GM19463 (cell line): ENCODE data around the gene ARHGAP26.

Experiments
- ATAC-seq: cut with Tn5 transposase; IDR thresholded peaks from one replicate; pipeline ENCODE4 v1.9.1; 2021; ENCODE audit warnings: mild to moderate bottlenecking, moderate library complexity; ENCODE audit not compliant: unreplicated experiment

ARHGAP26 gene

DNA sequence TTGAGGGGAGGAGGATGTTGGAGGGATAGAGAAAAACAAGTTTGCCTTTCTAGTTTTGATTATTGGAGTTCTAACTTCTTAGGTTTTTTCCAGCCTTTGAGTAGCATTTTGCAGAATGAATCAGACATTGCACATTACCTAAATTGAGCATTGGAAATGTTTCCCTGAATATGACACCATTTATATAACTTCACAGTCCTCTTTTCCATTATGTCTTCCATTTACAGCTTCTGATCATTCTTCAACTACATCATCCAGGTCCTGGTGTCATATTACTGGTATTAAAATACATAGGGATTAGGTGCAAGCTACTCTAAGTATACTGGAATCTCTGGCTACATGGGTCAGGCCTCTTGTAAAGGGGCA is 286.1 kb downstream of the ARHGAP26 start:
- ATAC-seq: no peak

DNA sequence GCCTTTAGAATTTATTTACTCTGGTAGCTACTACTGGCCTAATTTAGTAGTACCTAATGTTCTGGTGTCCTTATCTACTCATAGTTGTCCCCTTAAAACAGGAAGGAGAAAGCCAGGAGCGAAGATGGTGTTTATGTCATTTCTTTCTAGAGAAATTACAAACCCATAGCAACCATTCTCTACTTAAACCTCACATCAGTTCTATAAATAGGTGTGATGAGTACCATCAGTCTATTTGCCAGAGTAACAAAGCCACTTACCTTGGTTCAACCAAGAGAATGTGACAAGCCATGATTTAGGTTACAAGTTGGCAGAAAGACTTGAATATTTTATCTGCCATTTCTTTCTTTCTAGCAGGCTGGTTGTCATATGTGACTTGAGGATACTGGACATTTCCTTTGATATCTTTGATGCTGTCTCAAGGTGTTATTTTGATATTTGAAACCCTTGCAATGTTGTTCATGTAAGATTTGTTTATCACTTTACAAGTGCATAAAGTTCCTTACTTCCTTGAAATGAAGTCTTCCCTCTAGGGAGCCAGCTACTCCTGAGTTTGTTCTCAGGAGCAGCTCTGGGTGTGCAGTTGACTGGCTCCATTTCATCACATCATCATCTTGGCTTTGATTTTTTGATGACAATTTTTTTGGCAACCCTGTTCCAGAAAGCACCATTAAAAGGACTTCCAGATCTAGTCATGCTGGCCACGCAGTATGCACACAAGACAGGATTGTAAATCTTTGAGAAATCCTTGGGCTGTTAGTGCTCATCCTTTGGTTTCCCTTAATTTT is 286.8 kb downstream of the ARHGAP26 start:
- no peak for ATAC-seq

DNA sequence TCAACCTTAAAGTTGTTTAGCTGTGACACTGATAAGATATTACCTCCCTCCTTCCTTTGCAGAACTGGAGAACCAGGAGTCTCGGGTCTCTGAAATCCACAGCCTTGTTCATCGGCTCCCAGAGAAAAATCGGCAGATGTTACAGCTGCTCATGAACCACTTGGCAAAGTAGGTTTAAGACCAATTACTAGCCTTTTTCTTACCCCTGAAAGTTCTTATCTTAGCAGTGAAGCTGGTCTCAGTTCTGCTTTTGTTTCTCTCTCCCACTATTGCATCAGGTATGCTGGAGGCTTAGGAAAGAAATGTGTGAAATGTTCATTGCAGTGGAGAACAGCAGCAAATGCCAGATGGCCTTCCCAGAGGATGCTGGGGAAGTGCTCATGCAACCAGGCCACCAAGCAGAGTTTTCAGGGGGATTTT is 287.4 kb downstream of the ARHGAP26 start:
- peak; percentile 36 for ATAC-seq

DNA sequence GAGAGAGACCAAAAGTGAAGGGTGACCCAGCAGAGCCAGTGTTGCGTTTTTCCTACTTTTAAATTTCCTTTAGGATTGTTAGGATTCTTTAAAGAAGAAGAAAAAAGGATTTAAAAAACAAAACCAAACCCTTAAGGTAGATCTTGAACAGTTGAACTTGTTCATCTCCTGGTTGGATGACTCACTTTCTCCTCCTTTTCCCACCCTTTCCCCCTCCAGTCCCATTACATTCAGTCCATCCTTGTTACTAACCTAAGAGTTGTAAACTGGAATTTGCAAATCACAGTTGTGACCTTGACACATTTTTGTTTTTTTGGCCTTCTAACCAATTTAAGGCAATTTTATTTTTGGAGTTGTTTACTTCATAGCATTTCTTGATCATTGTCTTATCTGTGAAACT is 289.2 kb downstream of the ARHGAP26 start:
- no peak for ATAC-seq

DNA sequence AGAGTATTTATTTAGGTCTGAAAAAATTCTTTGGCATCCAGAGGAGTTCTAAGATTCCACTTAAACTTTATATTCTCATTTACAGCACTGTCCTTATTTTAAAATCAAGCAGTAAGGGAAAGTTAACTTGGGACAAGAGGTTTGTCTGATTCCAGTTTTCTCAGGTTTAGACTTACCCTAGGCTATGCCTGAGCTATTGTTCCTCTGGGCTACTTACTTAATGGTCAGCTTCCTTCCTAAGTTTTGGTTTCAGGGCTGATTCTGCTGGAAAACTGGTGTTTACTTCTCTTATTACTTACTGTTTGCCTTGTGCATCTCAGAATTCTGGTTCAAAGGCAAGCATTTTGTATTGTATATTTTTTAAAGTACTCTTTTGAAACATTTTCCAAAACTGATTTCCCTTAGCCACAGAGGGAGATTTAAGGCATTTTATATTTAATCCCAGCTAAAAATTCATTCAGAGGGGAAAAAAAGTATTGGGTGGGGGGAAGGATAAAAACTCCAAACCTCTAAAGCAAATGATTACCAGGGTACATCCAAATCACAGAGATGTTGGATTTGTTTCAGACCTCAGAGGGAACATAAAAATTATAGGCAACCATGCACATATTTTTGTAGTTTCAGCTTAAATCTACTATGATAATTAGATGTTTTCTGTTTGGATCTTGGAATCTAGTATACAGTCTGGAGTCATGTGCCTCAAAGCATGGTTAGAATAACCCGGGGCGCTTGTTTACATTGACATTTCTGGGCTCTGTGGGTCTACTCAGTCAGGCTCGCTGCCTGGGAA is 290.0 kb downstream of the ARHGAP26 start:
- ATAC-seq: no peak

DNA sequence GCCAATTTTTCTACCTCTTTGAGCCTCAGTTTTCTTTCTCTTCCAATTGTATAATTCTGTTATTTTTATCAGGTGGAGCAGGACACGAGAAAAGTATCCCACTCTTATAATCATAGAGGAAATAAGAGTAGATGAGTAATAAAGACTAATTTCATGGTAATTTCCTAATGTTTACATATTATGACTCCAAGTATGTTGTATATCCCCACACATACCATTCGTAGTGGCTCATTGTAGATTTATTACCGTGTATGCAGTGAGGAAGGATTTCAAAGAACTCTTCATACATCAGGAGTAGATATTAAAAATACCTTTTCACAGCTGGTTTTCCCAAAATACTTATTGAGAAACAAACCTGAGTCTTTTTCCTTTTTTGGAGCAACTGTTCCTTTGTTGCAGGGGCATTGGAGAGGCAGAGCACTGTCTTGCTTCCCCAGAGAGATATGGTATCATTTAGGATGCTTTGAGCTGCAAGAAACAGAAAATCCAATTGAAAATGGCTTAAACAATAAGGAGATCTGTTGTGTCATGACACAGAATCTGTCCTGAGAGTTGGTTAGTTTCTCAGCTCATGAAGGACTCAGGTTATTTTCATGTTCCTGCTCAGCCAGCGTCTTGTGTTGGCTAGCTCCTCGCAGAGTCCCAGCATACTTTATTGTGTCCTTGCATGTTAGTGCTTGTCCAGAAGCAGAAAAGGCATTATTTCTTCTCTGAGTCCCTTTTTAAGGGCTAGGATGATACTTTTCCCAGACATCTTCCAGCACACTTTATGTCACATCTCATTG is 291.2 kb downstream of the ARHGAP26 start:
- no peak for ATAC-seq

DNA sequence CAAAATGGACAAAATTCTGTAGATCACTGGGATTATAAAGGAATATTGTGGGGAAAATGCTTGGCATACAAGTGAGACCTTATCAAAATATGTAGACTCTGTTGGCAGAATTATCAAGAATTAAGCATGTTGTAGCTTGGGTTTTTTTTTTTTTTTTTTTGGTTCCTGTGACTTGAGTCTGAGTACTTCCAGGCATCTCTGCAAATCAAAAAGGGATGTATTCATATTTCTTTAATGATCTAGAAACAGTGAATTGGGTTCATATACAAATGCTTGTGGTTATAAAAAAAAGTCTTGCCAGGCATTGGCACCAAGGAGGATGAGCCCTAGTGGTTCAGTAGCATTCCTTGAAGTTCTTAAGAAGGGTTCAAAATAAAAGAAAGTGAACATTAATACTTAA is 292.2 kb downstream of the ARHGAP26 start:
- ATAC-seq: no peak

DNA sequence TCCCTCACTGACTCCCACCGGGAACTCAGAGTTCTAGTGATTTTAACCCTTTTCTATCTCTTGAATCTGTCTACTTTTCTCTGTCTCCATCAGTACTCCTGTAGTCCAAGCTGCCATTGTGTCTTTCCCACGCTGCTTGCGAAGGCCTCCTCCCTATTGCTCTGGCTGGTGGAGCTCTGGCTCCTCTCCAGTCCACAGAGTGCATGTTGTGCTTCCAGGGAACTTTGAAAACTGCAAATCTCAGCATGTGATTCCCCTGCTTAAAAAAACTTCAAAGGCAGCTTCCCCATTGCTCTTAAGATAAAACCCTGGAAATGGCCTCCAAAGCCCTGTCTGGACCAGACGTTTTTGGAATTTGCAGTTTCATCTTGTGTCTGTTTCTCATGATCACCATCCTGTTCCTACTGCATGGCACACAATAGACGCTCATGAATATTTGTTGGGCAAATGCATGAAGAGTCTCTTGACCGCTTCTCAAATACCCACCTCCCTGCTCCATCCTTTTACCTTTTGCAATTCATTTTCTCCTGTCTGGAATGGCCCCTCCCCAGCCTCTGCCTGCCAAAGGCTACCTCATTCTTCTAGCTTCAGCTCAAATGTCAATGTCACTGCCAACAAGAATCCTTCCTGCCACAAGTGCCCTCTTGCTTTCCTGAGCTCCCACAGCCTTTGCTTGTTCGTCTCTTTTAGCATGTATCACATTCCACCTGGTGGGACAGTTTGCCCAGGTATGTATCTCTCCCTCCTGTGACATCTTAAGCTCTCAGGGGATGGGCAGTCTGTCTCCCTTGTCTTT is 293.2 kb downstream of the ARHGAP26 start:
- ATAC-seq: no peak

DNA sequence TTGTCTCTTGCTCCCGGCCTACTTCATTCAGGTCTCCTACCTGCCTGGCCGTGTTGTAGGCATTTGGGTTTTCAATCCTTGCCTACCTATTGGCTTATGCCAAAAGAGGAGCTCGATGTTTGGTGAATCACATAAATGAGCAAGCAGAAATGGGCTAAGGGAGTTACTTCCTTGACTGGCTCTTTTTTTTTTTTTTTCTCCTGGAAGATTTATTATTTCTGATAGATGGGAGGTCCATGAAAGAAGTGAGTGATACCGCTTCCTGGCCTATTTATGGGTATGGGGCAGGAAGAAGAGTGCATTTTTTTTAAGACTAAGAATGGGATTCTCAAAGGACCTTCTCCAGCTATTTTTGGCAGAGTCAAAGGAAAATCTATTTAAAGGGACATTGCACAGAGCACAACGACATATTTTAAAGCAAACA is 294.1 kb downstream of the ARHGAP26 start:
- no peak for ATAC-seq

DNA sequence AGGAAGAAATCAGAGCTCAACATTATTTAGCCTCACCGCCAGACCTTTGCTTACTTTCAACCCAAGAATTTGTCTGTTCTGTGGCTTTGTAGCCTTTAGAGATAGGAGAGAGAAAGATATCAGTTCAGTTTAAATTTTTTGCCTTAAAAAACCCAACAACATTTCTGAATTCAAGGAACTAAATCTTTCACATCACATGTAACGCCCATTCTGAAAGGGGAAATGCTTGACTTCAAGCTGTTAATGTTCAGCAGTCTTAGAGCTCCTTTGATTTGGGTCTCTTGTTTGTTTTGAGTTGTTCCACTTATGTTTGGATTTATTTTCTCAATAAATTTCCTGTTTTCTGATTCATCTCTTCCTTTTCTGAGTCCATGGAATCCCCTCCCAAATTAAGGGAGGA is 294.5 kb downstream of the ARHGAP26 start:
- ATAC-seq: no peak

DNA sequence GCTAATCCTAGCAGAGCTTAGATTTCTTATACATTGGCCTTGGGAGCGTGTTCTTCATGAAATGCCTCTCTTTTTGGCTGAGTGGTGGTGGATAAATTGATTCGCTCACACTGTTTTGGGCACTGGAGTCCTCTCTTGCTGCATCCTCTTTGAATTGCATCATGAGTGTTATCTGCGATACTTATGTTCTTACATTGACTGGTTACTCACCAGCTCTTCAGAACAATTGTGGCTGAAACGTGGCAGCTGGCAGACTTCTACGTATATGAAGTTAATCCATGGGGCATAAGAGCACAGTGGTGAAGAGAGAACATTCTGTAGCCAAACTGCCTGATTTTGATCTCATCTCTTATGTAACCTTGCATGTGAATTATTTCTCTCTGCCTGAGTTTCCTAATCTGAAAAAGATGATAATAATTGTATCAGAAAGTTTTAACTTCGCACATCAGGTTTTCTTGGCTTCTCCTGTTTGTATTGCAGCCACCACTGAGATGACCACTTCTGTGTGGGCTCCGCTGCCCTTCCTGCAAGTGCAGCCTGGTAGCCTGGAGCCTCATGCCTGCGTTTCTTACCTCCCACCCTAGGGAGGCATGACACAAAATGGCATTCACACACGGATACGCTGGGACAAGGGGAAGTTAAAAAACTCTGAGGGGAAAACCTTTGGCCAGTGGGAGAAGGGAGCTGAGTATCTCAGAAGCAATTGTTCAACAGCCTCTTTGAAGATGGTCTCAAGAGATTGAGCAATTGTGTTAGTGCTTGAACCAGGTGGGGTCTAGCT is 295.2 kb downstream of the ARHGAP26 start:
- ATAC-seq: no peak

DNA sequence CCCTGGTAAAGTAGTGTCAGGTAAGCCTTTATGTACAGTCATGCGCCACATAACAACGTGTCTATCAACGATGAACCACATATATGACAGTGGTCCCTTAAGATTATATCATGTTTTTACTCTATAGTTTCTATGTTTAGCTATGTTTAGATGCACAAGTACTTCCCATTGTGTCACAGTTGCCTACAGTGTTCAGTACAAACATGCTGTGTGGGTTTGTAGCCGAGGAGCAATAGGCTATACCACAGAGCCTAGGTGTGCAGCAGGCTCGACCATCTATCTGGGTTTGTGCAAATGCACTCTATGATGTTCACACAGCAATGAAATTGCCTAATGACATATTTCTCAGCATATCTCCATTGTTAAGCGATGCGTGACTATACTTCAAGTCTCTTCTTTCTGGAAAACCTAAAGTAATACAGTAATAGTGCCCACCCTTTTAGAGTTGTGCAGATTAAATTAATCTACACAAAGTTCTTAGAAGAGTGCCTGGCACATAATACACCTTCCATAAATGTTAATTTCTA is 295.9 kb downstream of the ARHGAP26 start:
- ATAC-seq: no peak

DNA sequence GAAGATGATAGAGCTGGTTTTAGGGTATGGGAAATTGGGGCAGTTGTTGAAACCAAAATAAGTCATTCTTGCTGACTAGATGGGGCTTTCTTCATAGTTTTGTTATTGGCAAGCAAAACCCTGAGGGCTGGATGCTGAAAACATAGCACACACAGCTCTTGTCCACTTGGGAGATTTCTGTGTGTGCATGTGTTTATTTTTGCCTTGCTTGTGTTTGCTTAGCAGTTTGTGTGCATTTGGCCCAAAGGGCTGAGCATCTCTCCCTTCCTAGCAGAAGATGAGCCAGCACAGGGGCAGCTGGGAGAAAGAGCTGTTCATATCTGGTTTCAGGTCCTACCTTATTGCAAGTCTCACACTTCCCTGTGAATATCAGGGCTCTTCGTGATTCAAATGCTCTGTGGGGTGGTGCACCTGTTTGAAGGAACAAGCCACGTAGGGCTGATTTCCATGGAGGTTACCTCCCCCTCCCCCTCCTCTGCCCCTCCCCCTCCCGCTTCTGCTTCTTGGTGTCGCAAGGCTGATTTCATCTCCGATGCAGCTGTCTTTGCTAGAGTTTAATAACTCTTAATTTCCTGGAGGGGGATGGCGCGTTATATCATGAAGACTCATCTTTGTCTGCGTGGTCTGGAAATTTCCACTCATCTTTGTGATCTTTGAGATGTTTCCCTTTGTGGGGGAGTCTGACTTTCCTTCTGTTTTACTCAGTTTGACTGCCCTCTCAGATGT is 296.5 kb downstream of the ARHGAP26 start:
- ATAC-seq: peak; percentile 81

DNA sequence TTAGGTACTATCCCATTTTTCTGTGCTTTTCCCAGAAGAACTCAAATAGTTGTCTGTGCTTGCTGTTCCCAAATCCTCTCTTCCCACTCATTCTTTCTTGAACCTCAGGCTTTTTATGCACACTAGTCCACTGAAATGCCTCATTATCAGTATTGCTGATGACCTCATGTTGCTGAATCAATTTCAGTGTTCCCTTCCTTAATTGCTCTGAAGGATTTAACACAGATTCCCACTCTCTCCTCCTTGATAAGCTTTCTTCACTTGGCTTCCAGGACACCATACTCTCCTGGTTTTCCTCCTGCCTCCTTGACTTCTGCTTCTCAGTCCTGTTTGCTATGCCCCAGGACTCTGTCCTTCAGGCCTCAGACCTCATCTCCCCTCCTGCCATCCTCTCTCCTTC is 298.5 kb downstream of the ARHGAP26 start:
- no peak for ATAC-seq

DNA sequence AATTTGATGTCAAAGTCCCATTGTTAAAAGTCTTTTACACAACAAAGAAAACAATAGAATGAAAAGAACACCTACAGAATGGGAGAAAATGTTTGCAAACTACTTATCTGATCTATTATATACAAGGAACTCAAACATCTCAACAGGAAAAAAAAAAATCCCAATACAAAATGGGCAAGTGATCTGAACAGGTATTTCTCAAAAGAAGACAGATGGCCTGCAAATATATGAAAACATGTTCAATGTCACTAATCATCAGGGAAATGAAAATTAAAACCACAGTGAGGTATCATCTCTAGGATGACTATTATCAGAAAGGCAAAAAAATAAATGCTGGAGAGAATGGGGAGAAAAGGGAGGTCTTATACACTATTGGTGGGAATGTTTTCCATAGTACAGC is 301.8 kb downstream of the ARHGAP26 start:
- ATAC-seq: no peak

DNA sequence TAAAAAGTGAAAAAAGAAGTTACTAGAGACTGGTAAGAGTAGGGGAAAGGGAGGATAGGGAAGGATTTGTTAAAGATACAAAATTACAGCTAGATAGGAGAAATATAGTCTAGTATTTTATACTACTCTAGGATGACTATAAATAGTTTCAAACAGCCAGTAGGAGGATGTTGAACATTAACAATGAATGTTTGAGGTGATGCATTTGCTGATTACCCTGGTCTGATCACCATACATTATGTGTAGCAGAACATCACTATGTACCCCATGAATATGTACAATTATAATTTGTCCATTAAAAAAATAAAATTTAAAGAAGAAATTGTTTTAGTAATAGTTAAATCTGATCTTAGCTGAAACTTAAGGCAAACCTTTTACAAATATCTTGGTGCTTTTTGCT is 302.6 kb downstream of the ARHGAP26 start:
- no peak for ATAC-seq

DNA sequence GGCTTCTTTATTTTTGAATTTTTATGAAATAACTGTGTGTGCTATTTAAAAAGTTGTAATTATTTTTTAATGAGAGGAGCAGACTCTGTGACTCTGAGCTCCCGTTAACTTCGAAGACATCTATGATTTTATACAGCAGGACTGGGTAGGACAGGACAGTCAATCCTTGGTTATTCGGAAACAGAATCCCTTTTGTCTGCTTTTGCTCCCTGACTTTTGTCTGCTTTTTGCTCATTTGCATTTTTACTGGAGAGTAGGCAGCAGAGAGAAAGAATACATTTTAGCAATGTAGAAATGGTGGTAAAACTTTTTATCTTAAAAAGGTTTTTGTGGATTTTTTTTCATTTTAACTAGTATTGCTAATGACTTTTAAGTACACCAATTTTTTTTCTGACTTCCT is 303.6 kb downstream of the ARHGAP26 start:
- ATAC-seq: no peak

DNA sequence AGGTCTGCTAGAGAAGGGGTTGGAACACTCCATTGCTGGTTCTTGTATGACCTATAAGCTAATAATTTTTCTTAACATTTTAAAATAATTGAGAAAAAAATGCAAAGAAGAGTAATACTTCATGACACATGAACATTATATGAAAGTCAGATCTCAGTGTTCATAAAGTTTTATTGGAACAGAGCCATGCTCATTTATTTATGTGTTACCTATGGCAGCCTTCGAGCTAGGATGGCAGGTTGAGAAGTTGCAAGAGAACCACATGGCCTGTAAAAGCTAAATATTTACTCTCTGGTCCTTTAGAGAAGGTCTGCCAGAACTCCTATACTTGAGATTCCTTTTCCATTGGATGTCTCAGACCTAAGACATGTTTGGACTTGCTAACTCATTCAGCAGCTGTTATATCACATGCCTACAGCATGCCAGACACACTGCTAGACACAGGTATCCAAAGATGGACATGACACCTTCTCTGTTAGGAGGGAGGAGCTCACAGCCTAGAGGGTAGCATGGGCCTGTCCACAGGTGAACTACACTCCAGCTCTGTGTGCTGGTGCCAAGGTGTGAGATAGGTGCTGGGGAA is 304.3 kb downstream of the ARHGAP26 start:
- no peak for ATAC-seq

DNA sequence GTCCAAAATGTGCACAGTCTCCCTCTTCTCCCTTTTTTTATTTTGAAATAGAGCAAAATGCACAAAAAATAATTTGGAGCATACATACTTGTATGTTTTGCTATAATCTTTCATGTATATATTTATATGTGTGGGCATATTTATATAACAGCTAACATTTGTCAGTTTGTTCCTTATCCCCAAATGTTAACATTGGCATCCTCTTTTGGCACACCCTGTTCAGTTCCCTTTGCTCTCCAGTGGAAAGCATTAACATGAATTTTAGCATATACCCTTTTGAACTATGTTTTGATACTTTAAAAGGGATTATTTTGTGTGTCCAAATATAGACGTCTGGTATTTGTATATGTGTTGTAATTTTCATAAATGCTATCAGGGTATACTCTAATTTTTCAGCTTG is 306.2 kb downstream of the ARHGAP26 start:
- ATAC-seq: no peak
